ENCODE data around the gene ASF1B. TPM values are rescaled to one million over a fixed set of nuclear protein-coding genes. Genes with fewer than 3 reads are reported as not detected.
A peak's percentile ranks its signal among the peaks of the same experiment; 100 is the strongest.

The ASF1B gene
- total and polyA plus RNA-seq, 2 donors (not counting 1 experiment from before 2014, with no cell fraction given) = 1.9 to 2.5 TPM

DNA sequence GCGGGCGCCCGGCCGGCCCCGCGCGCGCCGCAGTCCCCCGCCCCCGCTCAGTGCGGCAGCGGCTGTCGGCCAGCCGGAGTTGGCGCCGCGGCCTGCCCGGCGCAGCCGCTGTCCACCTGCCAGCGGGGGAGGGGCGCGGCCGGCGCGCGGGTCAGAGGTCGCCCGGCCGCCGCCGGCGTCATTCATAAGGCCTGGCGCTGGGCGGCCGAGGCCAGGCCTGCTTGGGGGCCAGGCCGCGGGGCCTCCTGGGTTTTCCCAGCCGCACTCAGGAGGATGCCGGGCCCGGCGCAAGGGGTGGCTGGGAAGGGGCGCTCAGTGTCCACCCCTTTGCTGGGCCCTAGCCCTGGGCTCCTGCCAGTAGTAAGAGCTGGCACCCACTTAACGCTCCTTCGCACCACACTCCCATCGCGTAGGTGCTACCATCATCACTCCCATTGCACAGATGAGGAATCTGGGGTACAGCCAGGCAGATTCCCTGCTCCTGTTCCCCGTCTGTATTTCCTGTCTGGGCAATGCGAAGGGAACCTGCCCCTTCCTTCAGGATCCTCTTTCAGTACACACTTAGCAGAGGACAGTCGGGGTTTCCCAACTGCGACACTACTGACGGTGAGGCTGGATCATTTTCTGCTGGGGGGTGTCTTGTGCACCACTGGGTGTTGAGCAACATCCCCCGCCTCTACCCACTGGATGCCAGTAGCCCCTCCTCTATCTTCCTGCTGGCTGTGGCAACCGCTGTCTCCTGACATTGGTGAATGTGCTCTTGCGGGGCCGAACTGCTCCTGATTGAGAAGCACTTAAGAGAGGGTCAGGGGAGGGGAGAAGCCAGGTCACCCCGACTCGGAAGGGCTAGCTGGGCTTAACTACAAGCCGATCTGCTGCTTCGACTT is 18.0 kb downstream of the ASF1B start:
- H3K27me3 Mint-ChIP-seq = no peaks in the 10 kb centered on the region
- Histone ChIP-seq H3K9me3 (ENCODE audit: control extremely low read depth in 1 of 3, control insufficient read depth in 2 of 3, insufficient read depth in 1 of 3, low read length in 2 of 3) (no peaks in the 10 kb centered on the region), H4K20me1 (ENCODE audit: control insufficient read depth, insufficient read depth, low read length, poor library complexity, severe bottlenecking) (peaks cover 37% of the 10 kb centered on the region), H3K79me2 (ENCODE audit: control insufficient read depth, insufficient read depth, low read length) (peaks cover 33% of the 10 kb centered on the region), H3K27ac (ENCODE audit: low read length in 2 of 2) (peak overlapping the region; percentile 24 to 77), H3K36me3 (replicated peaks in 1 of 2; ENCODE audit: control extremely low read depth in 1 of 2, control insufficient read depth in 1 of 2, extremely low read depth in 1 of 2, insufficient read depth in 2 of 2, low read length in 1 of 2) (no peaks in the 10 kb centered on the region), H3K9ac (ENCODE audit: low read length) (peak overlapping the region; percentile 69), H3K4me2 (replicated peaks; ENCODE audit: low read depth, low read length, poor library complexity, severe bottlenecking) (peak overlapping the region; percentile 95), H2AFZ (ENCODE audit: insufficient read depth, low read depth, low read length, poor library complexity, severe bottlenecking) (peak overlapping the region; percentile 65), H3K27me3 (replicated peaks in 1 of 4; ENCODE audit: control extremely low read depth in 1 of 4, control insufficient read depth in 3 of 4, insufficient read depth in 4 of 4, low read length in 3 of 4) (no peaks in the 10 kb centered on the region), H3K4me3 (ENCODE audit: control extremely low read depth in 1 of 5, extremely low read depth in 1 of 5, insufficient read depth in 1 of 5, low read depth in 2 of 5, low read length in 4 of 5) (peak overlapping the region; percentile 35 to 59 (median 56)), H3K4me1 (ENCODE audit: control insufficient read depth in 2 of 2, insufficient read depth in 2 of 2, low read length in 2 of 2) (peaks cover 36 to 38% of the 10 kb centered on the region in 2 donors)
- ChIA-PET POLR2A (interaction anchor here (0.5 to 1.7 kb wide), 5 partner anchors 18 to 249 kb away, joined by 3 to 6 read pairs (median 4); partner anchors contain the start of gene ASF1B), CTCF (interaction anchor here (0.6 to 2.6 kb wide), 3 partner anchors 18 to 296 kb away, joined by 3 to 12 read pairs (median 6); partner anchors contain the start of gene ASF1B)
- peak overlapping the region; percentile 94 for H3K4me3 Mint-ChIP-seq
- intact Hi-C loops (cut with micrococcal nuclease) = no loop called here
- 2% methylated on average over 57 of the region's 61 CpGs for WGBS (ENCODE audit: insufficient coverage)
- peaks cover 39% of the 10 kb centered on the region for H3K4me1 Mint-ChIP-seq
- H3K27ac Mint-ChIP-seq = peak overlapping the region; percentile 87
- peak; percentile 68 for DNase-seq
- TF ChIP-seq EZH2 (IDR thresholded peaks at IDR 0.05; ENCODE audit: borderline replicate concordance, insufficient read depth, low read depth, low read length, poor library complexity, severe bottlenecking) = no peak
- TF ChIP-seq, protein P1, sequence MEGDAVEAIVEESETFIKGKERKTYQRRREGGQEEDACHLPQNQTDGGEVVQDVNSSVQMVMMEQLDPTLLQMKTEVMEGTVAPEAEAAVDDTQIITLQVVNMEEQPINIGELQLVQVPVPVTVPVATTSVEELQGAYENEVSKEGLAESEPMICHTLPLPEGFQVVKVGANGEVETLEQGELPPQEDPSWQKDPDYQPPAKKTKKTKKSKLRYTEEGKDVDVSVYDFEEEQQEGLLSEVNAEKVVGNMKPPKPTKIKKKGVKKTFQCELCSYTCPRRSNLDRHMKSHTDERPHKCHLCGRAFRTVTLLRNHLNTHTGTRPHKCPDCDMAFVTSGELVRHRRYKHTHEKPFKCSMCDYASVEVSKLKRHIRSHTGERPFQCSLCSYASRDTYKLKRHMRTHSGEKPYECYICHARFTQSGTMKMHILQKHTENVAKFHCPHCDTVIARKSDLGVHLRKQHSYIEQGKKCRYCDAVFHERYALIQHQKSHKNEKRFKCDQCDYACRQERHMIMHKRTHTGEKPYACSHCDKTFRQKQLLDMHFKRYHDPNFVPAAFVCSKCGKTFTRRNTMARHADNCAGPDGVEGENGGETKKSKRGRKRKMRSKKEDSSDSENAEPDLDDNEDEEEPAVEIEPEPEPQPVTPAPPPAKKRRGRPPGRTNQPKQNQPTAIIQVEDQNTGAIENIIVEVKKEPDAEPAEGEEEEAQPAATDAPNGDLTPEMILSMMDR (IDR thresholded peaks at IDR 0.05) = no peak
- H3K9me3 Mint-ChIP-seq (ENCODE audit: insufficient read depth) = no peaks in the 10 kb centered on the region
- ATAC-seq (ENCODE audit: low read depth) = no peak
